IPS-18a (cell line): ENCODE data around the gene TP63.

Source experiments
- H3K27ac ChIP-seq: one replicate; pipeline ENCODE4 v1.5.1; 2013; ENCODE audit warnings: low read length
- H3K27me3 ChIP-seq: one replicate; pipeline ENCODE4 v1.6.1; 2013; ENCODE audit warnings: mild to moderate bottlenecking, low read length; ENCODE audit not compliant: control insufficient read depth, insufficient read depth
- H3K36me3 ChIP-seq: one replicate; pipeline ENCODE4 v1.6.1; 2013; ENCODE audit warnings: low read depth, low read length; ENCODE audit not compliant: control insufficient read depth
- H3K4me1 ChIP-seq: one replicate; pipeline ENCODE4 v1.6.1; 2013; ENCODE audit warnings: low read depth, low read length; ENCODE audit not compliant: control insufficient read depth
- H3K4me3 ChIP-seq: one replicate; pipeline ENCODE4 v1.5.1; 2013; ENCODE audit warnings: low read length
- H3K9ac ChIP-seq: one replicate; pipeline ENCODE4 v1.6.1; 2013; ENCODE audit warnings: mild to moderate bottlenecking, low read length, moderate library complexity
- H3K9me3 ChIP-seq: one replicate; pipeline ENCODE4 v1.6.1; 2013; ENCODE audit warnings: low read depth, low read length; ENCODE audit not compliant: control insufficient read depth

Gene TP63

GRCh38 chr3:189833266-189833665 is 202.1 kb downstream of the TP63 start:
- no peak overlapping the region for H3K9ac ChIP-seq
- H3K9me3 ChIP-seq = no peaks in the 10 kb centered on the region
- H3K27me3 ChIP-seq = no peaks in the 10 kb centered on the region
- H3K36me3 ChIP-seq = no peaks in the 10 kb centered on the region
- no peak overlapping the region for H3K27ac ChIP-seq
- no peaks in the 10 kb centered on the region for H3K4me1 ChIP-seq
- H3K4me3 ChIP-seq = no peak overlapping the region

DNA sequence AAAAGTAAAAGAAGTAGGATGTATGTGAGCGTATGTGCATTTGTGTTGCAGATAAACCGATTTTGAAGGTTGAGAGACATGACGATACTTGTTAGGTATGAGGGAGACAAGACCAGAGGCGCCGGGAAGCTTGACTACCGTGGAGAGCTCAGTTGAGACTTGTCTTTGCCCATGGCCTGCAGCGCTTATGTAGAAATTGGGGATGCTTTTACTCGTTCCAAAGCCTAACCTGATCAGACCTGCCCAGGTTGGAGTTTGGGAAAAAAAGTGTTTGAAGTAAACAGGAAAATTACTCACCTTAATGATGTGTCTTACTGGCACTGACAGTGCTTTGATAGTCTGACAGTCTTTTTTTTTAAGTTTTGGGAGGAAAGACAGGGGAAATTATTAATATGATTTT is 202.8 kb downstream of the TP63 start:
- Histone ChIP-seq H3K27me3 (no peaks in the 10 kb centered on the region), H3K36me3 (no peaks in the 10 kb centered on the region), H3K4me3 (no peak overlapping the region), H3K9ac (no peak overlapping the region), H3K9me3 (no peaks in the 10 kb centered on the region), H3K27ac (no peak overlapping the region), H3K4me1 (no peaks in the 10 kb centered on the region)

DNA sequence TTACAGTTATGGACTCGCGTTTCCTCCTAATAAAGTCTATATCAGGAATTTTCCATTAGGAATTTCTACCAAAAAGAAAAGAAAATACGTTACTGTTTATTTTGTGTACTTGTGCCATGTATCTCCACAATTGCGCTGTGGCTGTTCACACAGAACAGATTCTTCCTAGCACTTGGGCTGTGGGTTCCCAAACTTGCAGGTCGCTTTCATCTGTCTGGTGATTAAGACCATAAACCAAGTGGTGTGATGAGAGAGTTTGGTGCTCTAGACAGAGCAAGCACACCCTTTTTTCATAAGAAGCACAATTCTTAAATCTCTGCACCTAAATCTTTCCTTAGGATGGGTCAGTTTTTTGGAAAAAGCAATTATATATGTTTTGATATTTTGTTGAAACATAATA is 203.3 kb downstream of the TP63 start:
- Histone ChIP-seq H3K36me3 (no peaks in the 10 kb centered on the region), H3K4me3 (no peak overlapping the region), H3K27ac (no peak overlapping the region), H3K27me3 (no peaks in the 10 kb centered on the region), H3K9me3 (no peaks in the 10 kb centered on the region), H3K9ac (no peak overlapping the region), H3K4me1 (no peaks in the 10 kb centered on the region)

- Histone ChIP-seq H3K4me3 (no peak overlapping the region), H3K27ac (no peak overlapping the region), H3K9me3 (no peaks in the 10 kb centered on the region), H3K9ac (no peak overlapping the region), H3K36me3 (no peaks in the 10 kb centered on the region), H3K27me3 (no peaks in the 10 kb centered on the region), H3K4me1 (no peaks in the 10 kb centered on the region)
Observed at GRCh38 chr3:189836795-189837194, 205.6 kb downstream of the TP63 start.

DNA sequence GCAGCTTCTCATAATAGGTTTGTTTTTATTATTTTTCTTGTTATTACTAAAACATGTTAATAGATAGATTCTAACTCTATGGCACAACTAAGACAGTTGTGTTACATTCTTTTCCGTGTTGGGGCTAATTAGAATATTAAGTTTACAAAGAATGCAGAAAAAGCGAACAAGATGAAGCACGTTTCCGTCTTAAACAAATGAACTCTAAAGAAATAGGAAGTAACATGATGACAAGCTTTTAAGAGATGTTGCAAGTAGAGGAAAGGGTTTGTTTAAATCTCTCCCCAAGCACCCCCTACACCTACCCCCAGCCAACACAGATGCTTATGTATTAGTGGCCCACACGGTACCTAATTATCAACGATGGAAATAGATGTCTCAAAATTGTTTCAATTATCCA is 207.1 kb downstream of the TP63 start:
- Histone ChIP-seq H3K27me3 (no peaks in the 10 kb centered on the region), H3K27ac (no peak overlapping the region), H3K36me3 (no peaks in the 10 kb centered on the region), H3K9me3 (no peaks in the 10 kb centered on the region), H3K4me1 (no peaks in the 10 kb centered on the region), H3K9ac (no peak overlapping the region), H3K4me3 (no peak overlapping the region)

DNA sequence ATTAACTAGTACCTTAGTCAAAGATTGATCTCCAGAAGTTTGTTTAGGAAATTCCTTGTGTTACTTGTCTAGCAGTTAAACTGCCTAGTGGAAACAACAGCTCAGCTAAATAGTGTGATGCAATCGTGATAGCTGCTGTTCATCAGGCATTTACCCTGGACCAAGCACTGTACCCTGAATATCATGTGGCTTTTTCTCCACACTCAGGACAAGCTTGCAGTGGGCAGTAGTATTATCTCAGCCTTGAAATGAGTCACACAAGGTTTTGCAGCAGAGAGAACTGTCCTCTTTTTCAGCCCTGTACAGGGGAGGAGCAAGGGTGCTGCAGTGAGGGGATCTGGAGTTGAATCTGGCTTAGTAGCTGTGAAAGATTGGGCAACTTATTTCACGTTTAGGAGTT is 208.4 kb downstream of the TP63 start:
- no peak overlapping the region for H3K27ac ChIP-seq

GRCh38 chr3:189841473-189842205 is 210.4 kb downstream of the TP63 start:
- Histone ChIP-seq H3K4me3 (no peak overlapping the region), H3K27me3 (no peaks in the 10 kb centered on the region), H3K9me3 (no peaks in the 10 kb centered on the region), H3K4me1 (no peaks in the 10 kb centered on the region), H3K27ac (no peak overlapping the region), H3K36me3 (no peaks in the 10 kb centered on the region), H3K9ac (no peak overlapping the region)

More for the DNA sequence above, 208.4 kb downstream of the TP63 start:
- no peak overlapping the region for H3K9ac ChIP-seq
- H3K4me3 ChIP-seq = no peak overlapping the region
- H3K36me3 ChIP-seq = no peaks in the 10 kb centered on the region
- H3K27me3 ChIP-seq = no peaks in the 10 kb centered on the region
- H3K4me1 ChIP-seq = no peaks in the 10 kb centered on the region
- H3K9me3 ChIP-seq = no peaks in the 10 kb centered on the region

GRCh38 chr3:189842681-189843602 is 211.8 kb downstream of the TP63 start:
- H3K4me1 ChIP-seq = no peaks in the 10 kb centered on the region
- H3K27me3 ChIP-seq = no peaks in the 10 kb centered on the region
- H3K4me3 ChIP-seq = no peak overlapping the region
- H3K27ac ChIP-seq = no peak overlapping the region
- H3K9ac ChIP-seq = no peak overlapping the region
- H3K36me3 ChIP-seq = no peaks in the 10 kb centered on the region
- H3K9me3 ChIP-seq = no peaks in the 10 kb centered on the region

GRCh38 chr3:189845069-189845468 is 213.9 kb downstream of the TP63 start:
- Histone ChIP-seq H3K4me1 (no peaks in the 10 kb centered on the region), H3K36me3 (no peaks in the 10 kb centered on the region), H3K9me3 (no peaks in the 10 kb centered on the region), H3K27me3 (no peaks in the 10 kb centered on the region), H3K4me3 (no peak overlapping the region), H3K27ac (no peak overlapping the region), H3K9ac (no peak overlapping the region)

DNA sequence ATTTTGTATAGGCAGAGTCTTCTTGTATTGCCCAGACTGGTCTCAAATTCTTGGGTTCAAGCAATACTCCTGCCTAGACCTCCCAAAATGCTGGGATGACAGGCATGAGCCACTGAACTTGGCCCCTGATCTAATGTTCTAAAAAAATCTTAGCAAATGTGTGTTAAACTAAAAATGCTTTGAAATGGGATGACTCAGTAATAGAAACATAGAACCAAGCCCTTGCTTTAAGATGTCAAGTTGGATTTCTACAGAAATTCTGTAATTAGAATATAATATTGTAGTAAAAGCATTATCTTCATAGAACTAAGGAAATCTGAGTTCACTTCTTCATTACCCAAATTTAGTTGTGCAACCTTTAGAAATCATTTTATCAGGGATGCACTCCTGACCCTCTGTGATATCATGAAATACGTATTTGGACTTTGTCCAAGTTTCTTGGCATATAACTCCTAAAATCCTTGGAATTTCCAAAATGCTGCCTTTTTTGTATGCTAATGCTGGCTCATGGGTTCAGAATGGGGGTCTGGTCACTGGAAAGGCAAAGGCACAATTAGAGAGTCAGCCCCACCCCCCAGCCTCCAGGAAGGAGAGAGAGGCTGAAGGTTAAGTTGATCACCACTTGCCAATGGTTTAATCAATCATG is 217.3 kb downstream of the TP63 start:
- Histone ChIP-seq H3K4me1 (peaks cover 8% of the 10 kb centered on the region), H3K4me3 (no peak overlapping the region), H3K9me3 (no peaks in the 10 kb centered on the region), H3K27ac (no peak overlapping the region), H3K27me3 (no peaks in the 10 kb centered on the region), H3K36me3 (no peaks in the 10 kb centered on the region), H3K9ac (no peak overlapping the region)

- Histone ChIP-seq H3K27me3 (no peaks in the 10 kb centered on the region), H3K27ac (no peak overlapping the region), H3K9me3 (no peaks in the 10 kb centered on the region), H3K4me3 (no peak overlapping the region), H3K36me3 (no peaks in the 10 kb centered on the region), H3K9ac (no peak overlapping the region), H3K4me1 (peaks cover 8% of the 10 kb centered on the region)
Observed at GRCh38 chr3:189849262-189849661, 218.1 kb downstream of the TP63 start.
